ENCODE results near the gene CD5L. TPM values are rescaled to one million over a fixed set of nuclear protein-coding genes. Genes with fewer than 3 reads are reported as not detected.
A peak's percentile ranks its signal among the peaks of the same experiment; 100 is the strongest.

Gene CD5L
- not detected for polyA plus RNA-seq

DNA sequence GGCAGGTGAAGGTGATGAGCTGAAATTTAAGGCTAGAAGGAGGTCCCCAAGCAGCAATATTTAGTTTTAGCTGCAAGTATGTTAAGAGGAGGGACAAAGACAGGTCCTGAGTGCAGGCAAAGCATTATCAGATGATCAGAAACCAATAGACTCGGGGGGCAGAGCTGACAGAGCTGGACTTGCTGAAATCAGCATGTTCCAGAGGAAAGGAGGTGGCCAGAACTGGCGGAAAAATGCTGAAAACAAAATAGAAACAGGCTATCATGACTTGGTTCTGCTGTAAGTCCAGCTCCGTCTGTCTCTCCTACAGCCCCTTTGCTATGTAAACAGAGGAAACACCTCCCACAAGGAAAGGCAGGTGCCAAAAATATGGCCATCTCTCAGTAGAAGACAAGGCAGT is at the start of gene CD5L:
CD5L (minus strand) TSS at position 101 of the 400 bp plus-strand sequence. CDS start 107 bp downstream, outside the sequence.
- H3K4me3 Mint-ChIP-seq, result peak within 1 kb of the TSS in 1 of 4 donors; percentile 47

DNA sequence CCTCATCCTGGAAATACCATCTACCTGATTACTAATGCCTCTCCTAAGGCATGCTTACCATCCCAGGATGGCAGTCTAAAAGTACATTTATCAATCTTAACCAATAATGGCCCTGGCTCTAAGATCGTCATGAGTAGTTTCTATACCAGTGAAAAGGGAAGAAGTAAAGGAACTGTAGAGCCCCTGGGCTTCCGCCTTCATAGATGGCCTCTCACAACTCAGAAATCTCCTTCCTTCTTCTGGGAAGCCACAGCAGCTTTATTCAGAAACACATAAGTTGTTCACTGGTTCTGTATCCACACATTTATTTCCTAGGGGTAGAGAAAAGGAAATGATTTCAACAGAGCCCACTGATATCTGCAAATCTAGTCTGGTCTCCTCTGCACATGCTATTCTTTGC is 41.0 kb upstream of the CD5L start:
- Mint-ChIP-seq H3K27me3 (peaks cover 3% of the 10 kb centered on the region), H3K27ac (no peak overlapping the region), H3K4me3 (peak overlapping the region in 1 of 4 donors; percentile 46), H3K9me3 (no peaks in the 10 kb centered on the region), H3K4me1 (peaks cover 11 to 17% (median 13%) of the 10 kb centered on the region in 3 donors), H3K36me3 (peaks cover 3% of the 10 kb centered on the region)

More for the DNA sequence above, at the start of gene CD5L:
- H3K27ac Mint-ChIP-seq, result no peak within 1 kb of the TSS
- no peaks in the 10 kb centered on the region for H3K9me3 Mint-ChIP-seq
- H3K36me3 Mint-ChIP-seq, result peaks cover 2% of the 10 kb centered on the region
- peaks cover 44 to 49% (median 47%) of the 10 kb centered on the region in 3 donors for H3K4me1 Mint-ChIP-seq
- no peaks in the 10 kb centered on the region for H3K27me3 Mint-ChIP-seq

DNA sequence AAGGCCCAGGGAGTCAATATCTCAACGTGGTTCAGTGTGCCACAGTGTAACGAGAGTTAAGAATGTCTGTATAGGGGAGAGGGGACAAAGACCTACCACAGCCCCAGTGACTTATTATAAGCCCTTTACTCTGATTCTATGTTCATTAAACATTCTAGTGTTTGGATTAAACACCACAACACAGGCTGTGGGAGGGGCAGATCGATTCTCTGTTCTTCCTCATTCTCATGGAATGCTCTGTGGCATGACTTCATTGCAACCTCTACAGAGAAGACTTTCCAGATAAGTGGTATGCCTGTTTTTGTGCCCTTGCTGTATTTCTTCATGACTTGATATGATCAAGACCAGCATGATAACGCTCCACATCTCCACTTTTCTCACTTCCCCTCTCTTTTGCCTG is 39.0 kb upstream of the CD5L start:
- Mint-ChIP-seq H3K27ac (peak overlapping the region in 1 of 3 donors; percentile 52), H3K27me3 (peaks cover 3% of the 10 kb centered on the region), H3K36me3 (peaks cover 3% of the 10 kb centered on the region), H3K9me3 (no peaks in the 10 kb centered on the region), H3K4me3 (no peak overlapping the region), H3K4me1 (peaks cover 11 to 17% (median 13%) of the 10 kb centered on the region in 3 donors)

DNA sequence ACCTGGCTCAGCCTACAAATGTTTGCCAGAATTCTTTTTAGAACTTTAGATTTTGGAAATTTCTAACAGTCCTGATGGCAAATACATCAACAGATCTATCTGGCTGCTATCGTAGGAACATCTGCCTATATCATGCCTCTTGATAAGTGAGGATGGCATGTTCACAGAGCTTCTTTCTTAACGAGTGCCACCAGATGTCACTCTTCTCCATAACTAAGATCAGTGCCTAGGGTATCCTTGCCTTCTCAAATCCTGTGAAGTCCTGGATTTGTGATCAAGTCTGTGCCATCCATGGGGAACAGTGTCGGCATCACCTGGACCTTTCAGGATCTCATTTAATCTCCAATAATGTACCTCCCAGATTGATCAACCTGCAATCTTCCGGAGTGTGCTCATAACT is 36.5 kb upstream of the CD5L start:
- Mint-ChIP-seq H3K9me3 (no peaks in the 10 kb centered on the region), H3K36me3 (peaks cover 2% of the 10 kb centered on the region), H3K27me3 (peaks cover 3% of the 10 kb centered on the region), H3K4me1 (peaks cover 10 to 12% (median 11%) of the 10 kb centered on the region in 3 donors), H3K4me3 (peak overlapping the region in 1 of 4 donors; percentile 34), H3K27ac (peak overlapping the region in 1 of 3 donors; percentile 36)

DNA sequence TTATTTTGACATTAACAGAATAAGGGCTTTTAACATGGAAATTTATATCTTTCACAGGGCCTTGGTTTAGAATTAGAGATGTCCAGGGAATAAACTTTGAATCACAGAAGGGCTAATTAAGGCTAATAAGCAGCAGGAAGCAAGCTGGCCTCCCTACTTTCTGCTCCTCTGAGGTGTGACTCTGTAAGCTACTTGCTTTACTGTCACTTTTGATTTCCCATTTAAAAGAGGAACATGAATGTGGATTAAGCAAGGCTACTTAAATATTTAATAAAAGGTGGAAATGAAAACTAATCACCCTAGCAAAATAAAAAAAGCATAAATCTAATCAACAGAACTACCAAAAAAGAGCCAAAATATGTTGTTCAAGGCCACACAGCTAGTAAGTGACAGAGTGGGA is 28.9 kb upstream of the CD5L start:
- H3K4me3 Mint-ChIP-seq, result no peak overlapping the region
- H3K27ac Mint-ChIP-seq, result no peak overlapping the region
- peaks cover 7 to 9% (median 9%) of the 10 kb centered on the region in 3 donors for H3K4me1 Mint-ChIP-seq
- no peaks in the 10 kb centered on the region for H3K9me3 Mint-ChIP-seq
- H3K36me3 Mint-ChIP-seq, result peaks cover 5% of the 10 kb centered on the region
- H3K27me3 Mint-ChIP-seq, result no peaks in the 10 kb centered on the region

DNA sequence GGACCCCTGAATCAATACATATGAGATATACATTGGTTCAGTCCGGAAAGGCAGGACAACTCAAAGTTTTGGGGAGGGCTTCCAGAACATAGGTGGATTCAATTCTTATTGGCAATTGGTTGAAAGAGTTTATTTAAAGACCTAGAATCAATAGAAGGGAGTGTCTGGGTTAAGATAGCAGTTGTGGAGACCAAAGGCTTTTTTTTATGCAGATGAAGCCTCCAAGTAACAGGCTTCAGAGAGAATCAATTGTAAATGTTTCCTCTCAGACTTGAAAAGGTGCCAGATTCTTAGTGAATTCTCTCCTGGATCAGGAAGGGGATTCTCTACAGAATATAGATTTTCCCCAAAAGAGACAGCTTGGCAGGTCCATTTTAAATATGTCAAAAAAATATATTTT is 27.0 kb upstream of the CD5L start:
- Mint-ChIP-seq H3K36me3 (peaks cover 3% of the 10 kb centered on the region), H3K4me3 (no peak overlapping the region)

GRCh38 chr1:157862114-157863070 is 20.8 kb upstream of the CD5L start:
- Mint-ChIP-seq H3K27ac (no peak overlapping the region), H3K4me1 (peaks cover 6 to 17% (median 9%) of the 10 kb centered on the region in 3 donors), H3K36me3 (no peaks in the 10 kb centered on the region), H3K9me3 (no peaks in the 10 kb centered on the region), H3K4me3 (no peak overlapping the region), H3K27me3 (no peaks in the 10 kb centered on the region)

More for the DNA sequence above, 27.0 kb upstream of the CD5L start:
- H3K27ac Mint-ChIP-seq, result no peak overlapping the region
- H3K9me3 Mint-ChIP-seq, result no peaks in the 10 kb centered on the region
- peaks cover 7 to 9% (median 9%) of the 10 kb centered on the region in 3 donors for H3K4me1 Mint-ChIP-seq
- no peaks in the 10 kb centered on the region for H3K27me3 Mint-ChIP-seq

GRCh38 chr1:157856538-157856937 is 14.9 kb upstream of the CD5L start:
- H3K9me3 Mint-ChIP-seq, result no peaks in the 10 kb centered on the region
- no peaks in the 10 kb centered on the region for H3K27me3 Mint-ChIP-seq
- no peaks in the 10 kb centered on the region for H3K36me3 Mint-ChIP-seq
- H3K4me1 Mint-ChIP-seq, result peaks cover 10 to 19% (median 15%) of the 10 kb centered on the region in 3 donors
- H3K4me3 Mint-ChIP-seq, result no peak overlapping the region
- H3K27ac Mint-ChIP-seq, result no peak overlapping the region

- Mint-ChIP-seq H3K4me3 (peak overlapping the region in 1 of 4 donors; percentile 10), H3K27me3 (no peaks in the 10 kb centered on the region), H3K27ac (peak overlapping the region in 1 of 3 donors; percentile 30), H3K36me3 (no peaks in the 10 kb centered on the region), H3K4me1 (peaks cover 32 to 35% (median 32%) of the 10 kb centered on the region in 3 donors), H3K9me3 (no peaks in the 10 kb centered on the region)
These were observed 10.9 kb upstream of the CD5L start for GRCh38 chr1:157852476-157852875.

DNA sequence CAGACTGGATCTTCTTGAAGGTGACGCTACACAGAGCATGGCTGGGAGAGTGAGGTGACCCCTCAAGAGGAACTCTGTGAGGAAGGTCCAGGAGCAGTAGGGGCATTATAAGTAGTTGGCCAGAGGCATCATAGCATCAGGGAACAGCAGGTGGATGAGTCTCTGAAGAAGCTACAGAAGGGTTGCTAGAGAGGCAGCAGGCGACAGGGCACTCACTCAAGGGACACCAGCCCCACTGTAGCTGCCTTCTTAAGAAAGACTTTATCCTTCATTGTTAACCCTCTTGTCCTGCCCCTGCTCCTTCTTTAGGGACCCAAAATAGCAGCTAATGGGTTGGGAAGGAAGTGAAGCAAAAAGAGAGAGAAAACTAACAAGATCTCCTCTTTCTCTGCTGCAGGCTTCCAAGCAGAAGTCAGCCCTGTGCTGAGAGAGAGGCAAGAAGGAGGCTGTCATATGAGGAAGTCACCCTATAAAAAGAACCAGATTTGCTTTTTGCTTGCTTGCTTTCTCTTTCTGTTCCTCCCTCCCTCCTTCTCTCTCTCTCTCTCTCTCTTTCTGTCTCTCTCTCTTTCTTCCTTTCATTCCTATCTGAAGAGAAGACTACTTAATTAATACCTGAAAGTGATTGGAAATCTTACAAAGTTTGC is 7.7 kb upstream of the CD5L start:
- Mint-ChIP-seq H3K4me3 (peak overlapping the region; percentile 75 to 99 (median 90)), H3K36me3 (peaks cover under 1% of the 10 kb centered on the region), H3K9me3 (no peaks in the 10 kb centered on the region), H3K4me1 (peaks cover 32 to 45% (median 33%) of the 10 kb centered on the region in 3 donors), H3K27me3 (no peaks in the 10 kb centered on the region), H3K27ac (peak overlapping the region; percentile 89 to 97 (median 90))

- Mint-ChIP-seq H3K36me3 (peaks cover 2% of the 10 kb centered on the region), H3K4me3 (peak overlapping the region in 3 of 4 donors; percentile 5 to 74 (median 36)), H3K9me3 (no peaks in the 10 kb centered on the region), H3K4me1 (peaks cover 41 to 47% (median 42%) of the 10 kb centered on the region in 3 donors), H3K27me3 (no peaks in the 10 kb centered on the region), H3K27ac (peak overlapping the region; percentile 0 to 55 (median 51))
These were observed 2.7 kb upstream of the CD5L start for GRCh38 chr1:157844089-157844830.

GRCh38 chr1:157842939-157843338 is 1.3 kb upstream of the CD5L start:
- Mint-ChIP-seq H3K4me3 (peak overlapping the region in 2 of 4 donors; percentile 1 to 47), H3K27ac (no peak overlapping the region), H3K27me3 (no peaks in the 10 kb centered on the region), H3K9me3 (no peaks in the 10 kb centered on the region), H3K4me1 (peaks cover 42 to 50% (median 43%) of the 10 kb centered on the region in 3 donors), H3K36me3 (peaks cover 2% of the 10 kb centered on the region)

GRCh38 chr1:157838966-157839365 is 2.6 kb downstream of the CD5L start:
- Mint-ChIP-seq H3K4me3 (peak overlapping the region in 2 of 4 donors; percentile 32 to 52), H3K36me3 (peaks cover 2% of the 10 kb centered on the region), H3K27me3 (no peaks in the 10 kb centered on the region), H3K4me1 (peaks cover 27 to 39% (median 28%) of the 10 kb centered on the region in 3 donors), H3K9me3 (no peaks in the 10 kb centered on the region), H3K27ac (no peak overlapping the region)

GRCh38 chr1:157834430-157834829 is 7.2 kb downstream of the CD5L start:
- Mint-ChIP-seq H3K27me3 (peaks cover 2% of the 10 kb centered on the region), H3K27ac (no peak overlapping the region), H3K9me3 (no peaks in the 10 kb centered on the region), H3K36me3 (peaks cover 2% of the 10 kb centered on the region), H3K4me3 (no peak overlapping the region), H3K4me1 (peaks cover 31 to 45% (median 43%) of the 10 kb centered on the region in 3 donors)

Data from IgD-negative memory B cell (primary cell).